NT2/D1 (cell line): ENCODE results near the gene TTC21A.

Source experiments
- DNase-seq: peaks from one replicate; pipeline ENCODE4 v3.0.0-alpha.2; 2011; ENCODE audit warnings: low read depth, low spot score
- H3K27me3 ChIP-seq: 2 replicates; pipeline ENCODE4 v1.6.0; 2011; ENCODE audit warnings: mild to moderate bottlenecking; ENCODE audit not compliant: insufficient read length, insufficient read depth
- H3K36me3 ChIP-seq: 2 replicates; pipeline ENCODE4 v1.6.1; 2011; ENCODE audit warnings: mild to moderate bottlenecking, low read length, mixed read lengths; ENCODE audit not compliant: insufficient read depth, insufficient read length
- H3K4me1 ChIP-seq: 2 replicates; pipeline ENCODE4 v1.5.1; 2011; ENCODE audit not compliant: insufficient read depth, insufficient read length
- H3K4me3 ChIP-seq: 2 replicates; pipeline ENCODE4 v1.5.1; 2011; ENCODE audit warnings: low read depth; ENCODE audit not compliant: insufficient read length
- H3K9ac ChIP-seq: 2 replicates; pipeline ENCODE4 v1.6.0; 2011; ENCODE audit warnings: low read depth; ENCODE audit not compliant: insufficient read length
- H3K9me3 ChIP-seq: 2 replicates; pipeline ENCODE4 v1.5.1; 2011; ENCODE audit warnings: mild to moderate bottlenecking, low read length; ENCODE audit not compliant: insufficient read depth
- SUZ12 ChIP-seq: IDR thresholded peaks from 2 replicates; pipeline ENCODE4 v1.6.1; 2011; ENCODE audit not compliant: insufficient read length, insufficient read depth; ENCODE audit errors: extremely low read depth
- YY1 ChIP-seq: IDR thresholded peaks from 2 replicates; pipeline ENCODE4 v1.6.1; 2011; ENCODE audit not compliant: insufficient read length, insufficient read depth
- ZNF274 ChIP-seq: IDR thresholded peaks from 2 replicates; pipeline ENCODE4 v1.6.1; 2011; ENCODE audit warnings: mild to moderate bottlenecking, low read depth, low read length

Gene TTC21A

DNA sequence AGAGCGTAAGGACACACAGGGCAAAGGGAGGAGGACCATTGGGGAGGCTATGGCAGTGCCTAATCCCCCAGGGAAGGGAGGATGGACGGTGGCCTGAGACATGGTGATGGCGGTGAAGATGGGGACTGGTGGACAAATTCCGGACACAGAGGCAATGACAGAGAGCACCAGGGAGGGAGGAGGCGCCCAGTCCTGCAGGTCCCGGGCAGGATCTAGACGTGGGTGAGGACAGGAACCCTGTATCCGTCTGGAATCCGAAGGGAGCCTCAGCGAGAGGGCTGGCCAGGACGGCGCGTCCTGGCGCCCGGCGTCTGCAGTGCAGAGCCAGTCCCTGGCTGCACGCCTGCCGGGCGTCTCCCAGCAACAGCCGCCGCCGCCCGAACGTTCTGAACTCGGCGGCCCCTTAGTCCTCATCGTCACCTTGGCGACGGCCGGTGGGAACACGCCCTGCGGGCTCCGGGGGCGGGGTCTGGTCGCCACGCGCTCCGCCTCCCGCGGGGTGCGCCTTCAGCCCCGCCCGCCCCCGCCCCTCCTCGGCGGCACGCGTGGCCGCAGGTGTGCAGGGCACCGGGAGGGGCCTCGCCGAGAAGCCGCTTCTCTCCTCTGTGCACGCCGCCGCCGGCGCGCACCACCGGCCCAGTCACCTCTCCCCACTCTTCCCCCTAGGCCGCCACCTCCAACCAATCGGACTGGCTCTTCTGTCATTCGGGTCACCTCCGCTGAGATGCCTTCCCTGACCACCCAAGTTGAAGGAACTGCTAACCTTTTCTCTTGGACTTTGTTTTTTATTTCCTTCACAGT is 73.3 kb downstream of the TTC21A start:
- Histone ChIP-seq H3K9me3 (no peaks in the 10 kb centered on the region), H3K27me3 (peaks cover 20% of the 10 kb centered on the region), H3K9ac (peak overlapping the region; percentile 67), H3K4me3 (peak overlapping the region; percentile 44), H3K36me3 (no peaks in the 10 kb centered on the region), H3K4me1 (peaks cover 14% of the 10 kb centered on the region)
- TF ChIP-seq SUZ12 (no peak), YY1 (no peak), ZNF274 (no peak)
- peak; percentile 79 for DNase-seq

DNA sequence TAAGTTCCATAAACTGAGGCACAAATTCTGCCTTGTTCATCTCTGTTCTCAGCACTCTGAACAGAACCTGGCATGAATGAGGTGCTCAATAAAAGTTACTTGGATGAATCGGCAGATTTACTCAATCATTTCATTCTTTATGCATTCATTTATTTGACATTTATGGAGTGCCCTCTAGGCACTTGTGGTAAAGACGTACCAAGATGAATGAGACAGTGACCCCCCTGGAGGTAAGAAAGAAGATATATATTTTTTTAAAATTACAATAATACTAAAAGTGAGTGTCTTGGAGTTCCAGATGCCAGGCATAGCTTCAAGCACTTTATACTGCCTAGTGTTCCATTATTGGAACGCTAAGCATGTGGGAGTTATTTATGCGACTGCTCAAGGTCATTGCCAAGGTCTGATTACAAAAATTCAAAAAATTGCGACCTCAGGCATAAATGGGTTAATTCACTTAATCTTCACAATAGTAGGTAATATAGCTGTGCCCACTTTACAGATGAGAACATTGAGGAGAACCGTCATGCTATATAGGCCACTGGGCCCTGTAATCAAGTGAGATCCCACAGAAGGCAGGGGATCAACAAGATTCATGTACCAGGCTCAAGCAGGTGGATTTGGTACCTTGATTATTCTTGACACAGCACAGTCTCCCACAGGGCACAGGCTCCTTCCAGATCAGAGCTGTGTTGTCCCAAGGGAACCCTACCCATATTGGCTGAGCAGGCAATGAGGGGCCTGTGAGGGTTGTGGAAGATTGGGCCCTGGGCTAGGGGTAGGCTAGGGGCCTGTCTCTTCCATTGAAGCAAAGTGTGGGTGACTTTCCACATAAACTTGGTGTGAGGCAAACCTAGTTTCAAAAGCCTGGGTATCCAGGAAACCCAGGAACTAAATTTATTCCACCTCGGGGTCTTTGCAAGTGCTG is 74.2 kb downstream of the TTC21A start:
- Histone ChIP-seq H3K4me1 (peaks cover 13% of the 10 kb centered on the region), H3K36me3 (no peaks in the 10 kb centered on the region), H3K9me3 (no peaks in the 10 kb centered on the region), H3K4me3 (no peak overlapping the region), H3K27me3 (peaks cover 20% of the 10 kb centered on the region), H3K9ac (no peak overlapping the region)
- DNase-seq, result no peak
- TF ChIP-seq ZNF274 (no peak), YY1 (no peak), SUZ12 (no peak)

DNA sequence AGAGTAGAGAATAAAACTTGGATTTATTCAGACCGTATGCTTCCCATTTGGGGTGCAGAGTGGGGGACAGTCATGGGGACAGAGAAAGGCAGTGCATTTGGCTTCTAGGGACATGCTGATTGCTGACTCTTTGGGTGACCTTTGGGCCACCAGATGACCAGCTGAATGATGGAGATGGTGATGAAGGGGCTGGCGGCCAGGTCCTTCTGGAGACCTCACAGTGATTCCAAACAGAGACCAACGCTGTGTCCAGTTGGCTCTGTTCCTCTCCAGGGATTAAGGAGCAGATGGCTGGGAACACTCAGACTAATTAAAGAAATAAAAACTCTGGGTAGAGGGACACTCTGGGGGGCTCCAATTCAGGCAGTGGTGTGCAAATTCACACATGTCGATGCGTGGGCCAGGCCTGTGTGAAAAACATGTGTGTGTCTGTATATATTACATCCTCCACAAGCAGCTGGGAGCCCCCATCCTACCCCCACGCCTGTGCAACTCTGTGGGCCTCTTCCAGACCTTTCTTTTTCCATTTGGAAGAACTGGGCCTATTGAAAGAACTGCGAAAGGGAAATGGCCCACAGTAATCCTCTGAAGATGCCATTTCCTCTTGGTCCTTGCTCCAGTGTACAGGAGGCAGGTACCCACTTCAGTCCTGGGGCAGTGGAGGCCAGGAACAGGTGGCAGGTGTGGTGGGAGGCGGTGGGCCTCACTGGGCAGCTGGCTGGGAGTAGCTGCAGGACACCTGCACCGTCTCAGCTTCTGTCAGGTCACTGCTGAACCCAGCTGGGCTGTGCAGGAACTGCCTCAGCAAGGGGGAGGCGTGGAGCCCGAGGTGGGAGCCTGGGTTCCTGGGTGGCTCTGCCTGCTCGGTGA is 76.0 kb downstream of the TTC21A start:
- no peak overlapping the region for H3K9ac ChIP-seq
- DNase-seq, result no peak
- H3K4me3 ChIP-seq, result no peak overlapping the region
- no peaks in the 10 kb centered on the region for H3K9me3 ChIP-seq
- H3K4me1 ChIP-seq, result peaks cover 9% of the 10 kb centered on the region
- TF ChIP-seq YY1 (no peak), SUZ12 (no peak), ZNF274 (no peak)
- H3K36me3 ChIP-seq, result no peaks in the 10 kb centered on the region
- H3K27me3 ChIP-seq, result peaks cover 20% of the 10 kb centered on the region

DNA sequence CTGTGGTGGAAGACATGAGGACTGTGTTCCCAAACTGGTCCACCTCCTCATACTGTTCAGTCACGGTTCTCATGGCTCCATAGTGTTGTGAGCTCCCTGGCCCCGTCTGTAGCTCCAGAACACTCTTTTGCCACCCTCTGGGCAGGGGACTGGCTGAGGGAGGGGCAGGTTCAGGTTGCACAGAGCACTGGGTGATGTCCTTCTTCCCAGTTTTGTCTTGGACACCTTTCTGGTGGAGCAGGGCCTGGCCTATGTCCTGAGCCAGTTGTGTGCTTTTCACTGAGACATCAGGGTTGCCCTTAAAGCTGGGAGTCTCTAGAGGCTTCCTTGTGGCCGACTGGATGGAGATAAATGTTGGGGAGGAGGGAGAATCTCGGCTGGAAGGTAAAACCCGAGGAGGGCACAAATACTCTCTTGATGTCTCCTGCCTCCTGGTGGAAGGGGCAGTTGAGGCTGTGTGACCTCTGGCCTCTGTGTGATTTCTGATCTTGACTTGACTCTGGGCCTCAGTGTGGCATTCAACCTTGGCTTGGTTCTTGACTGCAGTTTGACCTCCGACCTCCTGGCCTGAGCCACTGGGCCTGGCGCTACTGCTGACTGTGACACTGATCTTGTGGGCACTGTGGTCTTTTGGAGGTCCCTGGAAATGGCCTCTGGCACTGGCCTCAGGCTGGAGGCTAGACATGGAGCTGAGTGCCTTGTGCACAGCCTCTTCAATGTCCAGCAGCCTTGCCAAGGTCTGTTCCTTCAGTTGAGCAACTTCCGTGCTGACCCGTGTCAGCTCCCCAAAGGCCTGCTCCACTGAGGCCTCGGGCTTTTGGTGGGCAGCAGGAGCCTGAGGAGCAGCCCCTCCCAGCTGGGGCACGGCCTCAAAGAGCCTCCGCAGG is 76.8 kb downstream of the TTC21A start:
- no peak for DNase-seq
- Histone ChIP-seq H3K27me3 (peaks cover 11% of the 10 kb centered on the region), H3K4me1 (peaks cover 4% of the 10 kb centered on the region), H3K9me3 (no peaks in the 10 kb centered on the region), H3K9ac (no peak overlapping the region), H3K4me3 (no peak overlapping the region), H3K36me3 (no peaks in the 10 kb centered on the region)
- TF ChIP-seq SUZ12, result no peak
- TF ChIP-seq YY1, result no peak
- TF ChIP-seq ZNF274, result no peak

DNA sequence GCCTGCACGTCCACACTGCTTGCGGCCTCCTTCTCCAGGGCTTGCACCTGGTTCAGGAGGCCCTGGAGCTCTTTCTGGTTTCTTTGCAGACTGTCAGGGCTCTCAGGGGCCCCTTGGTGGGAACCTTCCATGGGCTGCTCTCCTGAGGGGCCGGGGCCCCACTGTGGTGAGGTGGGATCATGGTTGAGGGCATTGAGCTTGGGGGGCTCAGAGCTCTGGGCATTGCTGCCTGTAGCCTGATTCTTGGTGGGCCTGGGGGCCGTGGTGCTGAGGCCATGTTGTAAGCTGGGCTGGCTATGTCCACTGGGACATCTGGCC is 77.4 kb downstream of the TTC21A start:
- DNase-seq, result no peak
- Histone ChIP-seq H3K4me1 (peaks cover 4% of the 10 kb centered on the region), H3K27me3 (peaks cover 5% of the 10 kb centered on the region), H3K9ac (no peak overlapping the region), H3K4me3 (no peak overlapping the region), H3K36me3 (no peaks in the 10 kb centered on the region), H3K9me3 (no peaks in the 10 kb centered on the region)
- TF ChIP-seq ZNF274 (no peak), YY1 (no peak), SUZ12 (no peak)

DNA sequence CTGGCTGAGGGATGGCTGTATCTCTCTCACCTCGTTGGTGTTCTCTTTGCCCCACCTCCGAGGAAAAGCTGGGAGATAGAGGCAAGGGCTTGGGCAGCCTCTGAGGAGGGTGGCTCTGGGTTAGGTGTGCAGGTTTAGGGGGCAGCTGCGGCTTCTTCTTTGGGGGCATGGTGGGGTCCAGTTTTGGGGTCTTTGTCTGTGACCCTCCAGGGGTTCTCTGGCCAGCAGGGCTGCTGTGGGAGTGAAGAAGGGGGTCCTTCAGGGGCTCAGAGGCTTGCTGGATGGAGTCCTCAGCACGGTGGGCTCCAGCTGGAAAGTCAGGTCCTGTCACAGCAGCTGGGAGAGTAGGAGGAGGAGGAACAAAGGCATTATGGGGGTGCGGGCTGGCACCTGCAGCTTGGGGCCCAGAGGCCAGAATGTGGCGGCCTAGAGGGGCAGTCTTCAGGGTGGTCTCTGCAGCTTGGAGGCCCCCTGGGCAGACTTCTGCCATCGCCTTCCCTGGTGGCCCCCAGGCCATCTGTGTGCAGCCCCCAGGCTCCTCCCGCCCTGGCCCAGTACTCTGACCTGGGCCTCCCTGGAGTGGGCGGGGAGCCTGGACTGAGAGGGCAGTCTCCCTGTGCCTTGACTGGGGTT is 78.0 kb downstream of the TTC21A start:
- Histone ChIP-seq H3K9ac (no peak overlapping the region), H3K27me3 (peaks cover under 1% of the 10 kb centered on the region), H3K9me3 (no peaks in the 10 kb centered on the region), H3K4me1 (peaks cover under 1% of the 10 kb centered on the region), H3K36me3 (no peaks in the 10 kb centered on the region), H3K4me3 (no peak overlapping the region)
- DNase-seq, result no peak
- TF ChIP-seq ZNF274, result no peak
- TF ChIP-seq SUZ12, result no peak
- no peak for TF ChIP-seq YY1
